Measurements from ENCODE around the gene MACROD2. TPM values are rescaled to one million over a fixed set of nuclear protein-coding genes. Genes with fewer than 3 reads are reported as not detected.

Gene MACROD2
- total and polyA plus RNA-seq, 2 of the 4 experiments (the other 2 are of a cell fraction) = not detected

DNA sequence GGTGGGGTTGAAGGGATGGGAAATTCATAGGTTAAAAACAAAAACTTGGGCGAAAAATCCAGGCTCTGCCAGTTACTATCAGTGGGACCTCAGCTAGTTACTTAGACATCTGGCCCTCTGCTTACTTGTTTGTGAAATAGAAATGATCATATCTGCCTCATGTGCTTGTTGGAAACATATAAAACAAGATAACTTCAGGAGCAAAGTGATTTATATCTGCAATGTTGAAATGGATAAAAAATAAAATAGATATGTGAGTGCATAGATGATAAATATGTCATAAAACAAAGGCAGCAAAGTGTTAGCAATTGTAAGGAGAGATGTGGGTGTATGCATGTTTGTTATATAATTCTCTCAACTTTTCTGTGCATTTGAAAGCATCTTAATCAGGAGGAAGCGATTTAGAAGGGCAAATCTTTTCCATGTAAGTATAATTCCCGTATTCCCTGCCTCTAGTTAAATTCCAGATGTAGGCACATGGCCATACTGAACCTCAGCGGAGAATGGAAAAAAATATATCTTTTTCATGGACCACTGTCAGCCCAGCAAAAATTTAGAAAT is 921.1 kb downstream of the MACROD2 start:
- ChIA-PET CTCF (no interaction called here), POLR2A (ENCODE audit: unreplicated experiment) (no interaction called here)
- dilution Hi-C loops (cut with HindIII; ENCODE audit: low sequenced_read_pairs, unreplicated experiment) = no loop called here
- Histone ChIP-seq H3K18ac (ENCODE audit: low read depth, low read length) (no peak overlapping the region), H3K4me2 (ENCODE audit: low read depth, low read length) (no peak overlapping the region), H3K9me3 (ENCODE audit: control insufficient read depth, insufficient read depth, low read length) (peaks cover 1% of the 10 kb centered on the region; the same call in 1 of the 2 replicates), H3K9ac (ENCODE audit: low read depth, low read length) (no peak overlapping the region), H2BK15ac (ENCODE audit: low read depth, low read length) (no peak overlapping the region), H3K27ac (ENCODE audit: insufficient read depth, low read length) (no peak overlapping the region), H3K27me3 (ENCODE audit: control insufficient read depth, insufficient read depth, low read length) (no peaks in the 10 kb centered on the region), H2AK9ac (replicated peaks; ENCODE audit: low read depth, low read length, poor library complexity) (no peak overlapping the region), H2AK5ac (ENCODE audit: low read depth, low read length) (no peak overlapping the region), H3K14ac (replicated peaks; ENCODE audit: low read depth, low read length) (no peak overlapping the region), H3K9me1 (ENCODE audit: insufficient read depth, low read length) (no peaks in the 10 kb centered on the region), H3K36me3 (ENCODE audit: control insufficient read depth, insufficient read depth, low read length) (no peaks in the 10 kb centered on the region), H3K56ac (ENCODE audit: extremely low read depth, insufficient read depth, low read length) (no peak overlapping the region), H4K5ac (ENCODE audit: low read depth, low read length) (no peak overlapping the region), H4K8ac (ENCODE audit: low read depth in 2 of 2, low read length in 2 of 2) (no peak overlapping the region), H3K4ac (ENCODE audit: low read depth, low read length) (no peak overlapping the region), H3K4me1 (ENCODE audit: control insufficient read depth, insufficient read depth, low read length) (no peaks in the 10 kb centered on the region), H2AFZ (replicated peaks; ENCODE audit: low read length, poor library complexity) (no peak overlapping the region), H2BK5ac (ENCODE audit: low read depth, low read length, poor library complexity, severe bottlenecking) (no peak overlapping the region), H2BK20ac (ENCODE audit: low read depth, low read length) (no peak overlapping the region), H2BK120ac (ENCODE audit: low read depth, low read length) (no peak overlapping the region), H3K79me1 (ENCODE audit: low read depth in 1 of 2, low read length in 2 of 2) (no peaks in the 10 kb centered on the region), H3K4me3 (ENCODE audit: insufficient read depth, low read depth, low read length) (no peak overlapping the region), H3K23ac (ENCODE audit: low read depth, low read length) (no peak overlapping the region), H4K20me1 (ENCODE audit: insufficient read depth, low read length) (no peaks in the 10 kb centered on the region), H4K91ac (ENCODE audit: insufficient read depth, low read depth, low read length) (no peak overlapping the region)
- no TSS peak for BruUV-seq (replicated peaks)
- no peak for TF ChIP-seq CEBPB (IDR thresholded peaks at IDR 0.05; ENCODE audit: low read depth, low read length)
- TF ChIP-seq, protein P1, sequence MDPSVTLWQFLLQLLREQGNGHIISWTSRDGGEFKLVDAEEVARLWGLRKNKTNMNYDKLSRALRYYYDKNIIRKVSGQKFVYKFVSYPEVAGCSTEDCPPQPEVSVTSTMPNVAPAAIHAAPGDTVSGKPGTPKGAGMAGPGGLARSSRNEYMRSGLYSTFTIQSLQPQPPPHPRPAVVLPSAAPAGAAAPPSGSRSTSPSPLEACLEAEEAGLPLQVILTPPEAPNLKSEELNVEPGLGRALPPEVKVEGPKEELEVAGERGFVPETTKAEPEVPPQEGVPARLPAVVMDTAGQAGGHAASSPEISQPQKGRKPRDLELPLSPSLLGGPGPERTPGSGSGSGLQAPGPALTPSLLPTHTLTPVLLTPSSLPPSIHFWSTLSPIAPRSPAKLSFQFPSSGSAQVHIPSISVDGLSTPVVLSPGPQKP (IDR thresholded peaks at IDR 0.05; ENCODE audit: borderline replicate concordance, low read depth, low read length) = no peak
- no peak for TF ChIP-seq RCOR1 (IDR thresholded peaks at IDR 0.05; ENCODE audit: insufficient replicate concordance, low read length)
- TF ChIP-seq, protein P2, sequence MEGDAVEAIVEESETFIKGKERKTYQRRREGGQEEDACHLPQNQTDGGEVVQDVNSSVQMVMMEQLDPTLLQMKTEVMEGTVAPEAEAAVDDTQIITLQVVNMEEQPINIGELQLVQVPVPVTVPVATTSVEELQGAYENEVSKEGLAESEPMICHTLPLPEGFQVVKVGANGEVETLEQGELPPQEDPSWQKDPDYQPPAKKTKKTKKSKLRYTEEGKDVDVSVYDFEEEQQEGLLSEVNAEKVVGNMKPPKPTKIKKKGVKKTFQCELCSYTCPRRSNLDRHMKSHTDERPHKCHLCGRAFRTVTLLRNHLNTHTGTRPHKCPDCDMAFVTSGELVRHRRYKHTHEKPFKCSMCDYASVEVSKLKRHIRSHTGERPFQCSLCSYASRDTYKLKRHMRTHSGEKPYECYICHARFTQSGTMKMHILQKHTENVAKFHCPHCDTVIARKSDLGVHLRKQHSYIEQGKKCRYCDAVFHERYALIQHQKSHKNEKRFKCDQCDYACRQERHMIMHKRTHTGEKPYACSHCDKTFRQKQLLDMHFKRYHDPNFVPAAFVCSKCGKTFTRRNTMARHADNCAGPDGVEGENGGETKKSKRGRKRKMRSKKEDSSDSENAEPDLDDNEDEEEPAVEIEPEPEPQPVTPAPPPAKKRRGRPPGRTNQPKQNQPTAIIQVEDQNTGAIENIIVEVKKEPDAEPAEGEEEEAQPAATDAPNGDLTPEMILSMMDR (conservative IDR thresholded peaks at IDR 0.05; ENCODE audit: low read depth, low read length) = no peak
- TF ChIP-seq MAZ (IDR thresholded peaks at IDR 0.05; ENCODE audit: borderline replicate concordance, low read depth, low read length) = no peak
- no peak for TF ChIP-seq NFE2L2 (IDR thresholded peaks at IDR 0.05; ENCODE audit: low read depth, low read length)
- no peak for TF ChIP-seq MXI1 (IDR thresholded peaks at IDR 0.05; ENCODE audit: borderline replicate concordance, low read depth, low read length)
- TF ChIP-seq FOS (IDR thresholded peaks at IDR 0.05; ENCODE audit: low read depth, low read length) = no peak
- TF ChIP-seq BHLHE40 (IDR thresholded peaks at IDR 0.05; ENCODE audit: low read depth, low read length) = no peak
- no peak for TF ChIP-seq POLR2A (IDR thresholded peaks at IDR 0.05; ENCODE audit: low read depth, low read length)
- TF ChIP-seq RFX5 (IDR thresholded peaks at IDR 0.05; ENCODE audit: low read depth, low read length) = no peak
- TF ChIP-seq MAFK (IDR thresholded peaks at IDR 0.05; ENCODE audit: low read depth, low read length) = no peak
- no peak for TF ChIP-seq SMC3 (IDR thresholded peaks at IDR 0.05; ENCODE audit: low read depth, low read length)
- TF ChIP-seq, protein P3, sequence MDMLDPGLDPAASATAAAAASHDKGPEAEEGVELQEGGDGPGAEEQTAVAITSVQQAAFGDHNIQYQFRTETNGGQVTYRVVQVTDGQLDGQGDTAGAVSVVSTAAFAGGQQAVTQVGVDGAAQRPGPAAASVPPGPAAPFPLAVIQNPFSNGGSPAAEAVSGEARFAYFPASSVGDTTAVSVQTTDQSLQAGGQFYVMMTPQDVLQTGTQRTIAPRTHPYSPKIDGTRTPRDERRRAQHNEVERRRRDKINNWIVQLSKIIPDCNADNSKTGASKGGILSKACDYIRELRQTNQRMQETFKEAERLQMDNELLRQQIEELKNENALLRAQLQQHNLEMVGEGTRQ (IDR thresholded peaks at IDR 0.05; ENCODE audit: low read depth, low read length) = no peak
- DNase-seq (no peak), ATAC-seq (ENCODE audit: low read depth) (no peak)
- no CpG with 5 or more reads among the region's 4 CpGs for WGBS, 2 experiments (ENCODE audit: extremely low coverage in 2 of 2, insufficient read length in 1 of 2)
- in situ Hi-C loops (cut with MboI; ENCODE audit: low sequenced_read_pairs) = no loop called here
- intact Hi-C loops (cut with micrococcal nuclease) = no loop called here

All from IMR-90 (cell line).